ENCODE data around the gene USP17L24.
"Not testable (repeated sequence)": the region's sequence is repeated elsewhere in the genome, so short reads cannot be mapped to it uniquely, and the experiment has no call there.

Gene USP17L24

GRCh38 chr4:9324865-9325264, at the start of gene USP17L24:
Gene USP17L24 (plus strand): TSS chr4:9325165. CDS start chr4:9325165, 0 bp downstream.
- DNase-seq, result not testable (repeated sequence)

- not testable (repeated sequence) for DNase-seq
These were observed 774 bp upstream of the USP17L24 start for GRCh38 chr4:9324191-9324590.

GRCh38 chr4:9329611-9330010, 4.6 kb downstream of the USP17L24 start, which contains the start of gene USP17L25:
Gene USP17L25 (plus strand): TSS chr4:9329911. CDS start chr4:9329911, 0 bp downstream.
- DNase-seq, result not testable (repeated sequence)

GRCh38 chr4:9334358-9334757, 9.4 kb downstream of the USP17L24 start, which contains the start of gene USP17L26:
Gene USP17L26 (plus strand): TSS chr4:9334658. CDS start chr4:9334658, 0 bp downstream.
- not testable (repeated sequence) for DNase-seq

GRCh38 chr4:9339103-9339502, 14.1 kb downstream of the USP17L24 start, which contains the start of gene USP17L5:
Gene USP17L5 (plus strand): TSS chr4:9339403. CDS start chr4:9339403, 0 bp downstream.
- DNase-seq, result not testable (repeated sequence)

GRCh38 chr4:9343848-9344247, 18.9 kb downstream of the USP17L24 start, which contains the start of gene USP17L27:
Gene USP17L27 (plus strand): TSS chr4:9344148. CDS start chr4:9344148, 0 bp downstream.
- not testable (repeated sequence) for DNase-seq

- DNase-seq, result not testable (repeated sequence)
These were observed 23.6 kb downstream of the USP17L24 start, which contains the start of gene USP17L28 for GRCh38 chr4:9348593-9348992. Gene USP17L28 (plus strand): TSS chr4:9348893. CDS start chr4:9348893, 0 bp downstream.

- not testable (repeated sequence) for DNase-seq
These were observed 25.9 kb downstream of the USP17L24 start for GRCh38 chr4:9350866-9351265.

GRCh38 chr4:9353338-9353737, 28.4 kb downstream of the USP17L24 start, which contains the start of gene USP17L29:
Gene USP17L29 (plus strand): TSS chr4:9353638. CDS start chr4:9353638, 0 bp downstream.
- not testable (repeated sequence) for DNase-seq

GRCh38 chr4:9362829-9363228, 37.9 kb downstream of the USP17L24 start, which contains the start of gene USP17L30:
Gene USP17L30 (plus strand): TSS chr4:9363129. CDS start chr4:9363129, 0 bp downstream.
- not testable (repeated sequence) for DNase-seq

All from stimulated activated CD4-positive, alpha-beta T cell treated with anti-CD3 and anti-CD28 coated beads, Interleukin-12 subunit alpha, Interleukin-12 subunit beta, amount 100 ng/mL, for 4 hours (primary cell).